Transverse colon (tissue), 4 donors: ENCODE measurements around the gene NOTCH2NLA. TPM values are rescaled to one million over a fixed set of nuclear protein-coding genes. Genes with fewer than 3 reads are reported as not detected.
"Not testable (repeated sequence)": the region's sequence is repeated elsewhere in the genome, so short reads cannot be mapped to it uniquely, and the experiment has no call there.

Experiments
- DNase-seq: peaks from one replicate; pipeline ENCODE4 v3.0.0-alpha.2; 2019
- H3K27ac ChIP-seq, 4 donors: fragments of 200-600 bp; sonication (generic); 2 replicates each; pipeline ENCODE4 v1.5.1; 2016 to 2018; ENCODE audit warnings: inconsistent platforms in 4 of 4
- H3K27me3 ChIP-seq: fragments of 200-600 bp; sonication (generic); 2 replicates; pipeline ENCODE4 v1.5.1; 2017; ENCODE audit warnings: inconsistent platforms
- H3K36me3 ChIP-seq, 4 donors: fragments of 200-600 bp; sonication (generic); 2 replicates each; pipeline ENCODE4 v1.5.1; 2017 to 2019; ENCODE audit warnings: inconsistent platforms in 4 of 4
- H3K4me1 ChIP-seq, 4 donors: fragments of 200-600 bp; sonication (generic); 2 replicates each; pipeline ENCODE4 v1.5.1; 2017 to 2020; ENCODE audit warnings: inconsistent platforms in 4 of 4
- H3K4me3 ChIP-seq, 4 donors: fragments of 200-600 bp; sonication (generic); 1 replicate in 1 of 4; 2 replicates in 3 of 4; pipeline versions ENCODE4 v1.5.1 to v1.6.1; 2017 to 2019; ENCODE audit warnings: inconsistent platforms in 4 of 4
- H3K9me3 ChIP-seq, 2 donors: fragments of 200-600 bp; sonication (generic); 2 replicates each; pipeline ENCODE4 v1.5.1; 2017 to 2019; ENCODE audit warnings: inconsistent platforms in 2 of 2
- CTCF ChIP-seq, 5 experiments: fragments of 200-600 bp in 3 of 5; fragments of 450-650 bp in 2 of 5; sonication (generic) in 3 of 5; IDR thresholded peaks; 1 replicate in 2 of 5; 2 replicates in 3 of 5; pipeline ENCODE4 v1.5.1; 2016 to 2017; ENCODE audit warnings: antibody characterized with exemption in 5 of 5, inconsistent platforms in 3 of 5, mild to moderate bottlenecking in 2 of 5, moderate library complexity in 1 of 5
- WGBS, 2 donors: methylation state at CpG; one replicate each; pipeline ENCODE4 v1.1.5; 2018; ENCODE audit warnings: low coverage in 1 of 2; 5-methylcytosine and 5-hydroxymethylcytosine counted together
- in situ Hi-C, 4 donors: fragments of 200-750 bp; cut with MboI; loops; one replicate each; pipeline versions ENCODE4 v1.15.0 to v1.15.1; 2017; ENCODE audit warnings: low sequenced_read_pairs in 3 of 4, low pct_ligation_motif_present in 1 of 4, low pct_unique_long_range_greater_than_20kb in 1 of 4
- intact Hi-C: fragments of 100-400 bp; cut with DNase I; formaldehyde crosslinking; loops from one replicate; pipeline ENCODE4 v1.15.1; 2023; ENCODE audit warnings: low total_unique reads
- total RNA-seq, 4 donors: library from RNA; depleted of rRNA; stranded (reverse); fragments of >200 nt; gene quantifications; one replicate each; pipeline ENCODE4 v1.1.0, GENCODE V29; 2016

NOTCH2NLA gene
- total RNA-seq, 4 donors from 2014 or later, result 18.3 to 158 (median 41.6) TPM

GRCh38 chr1:146167740-146168139, 61.1 kb downstream of the NOTCH2NLA start:
- intact Hi-C loops, in situ Hi-C loops, H3K27ac ChIP-seq, H3K9me3 ChIP-seq, H3K4me3 ChIP-seq, H3K27me3 ChIP-seq, H3K4me1 ChIP-seq, H3K36me3 ChIP-seq, DNase-seq: not testable (repeated sequence)
- no CpG with 5 or more reads among the region's 1 CpG for WGBS, 2 donors

- intact Hi-C loops, in situ Hi-C loops, H3K4me1 ChIP-seq, H3K4me3 ChIP-seq, H3K27me3 ChIP-seq, H3K9me3 ChIP-seq, H3K36me3 ChIP-seq, H3K27ac ChIP-seq, DNase-seq: not testable (repeated sequence)
- WGBS, 2 donors, result no CpG with 5 or more reads among the region's 1 CpG
Observed at GRCh38 chr1:146167273-146167672, 61.5 kb downstream of the NOTCH2NLA start.

GRCh38 chr1:146144465-146144864, 84.4 kb downstream of the NOTCH2NLA start, which contains the start of gene NBPF10:
NBPF10 (minus strand) TSS chr1:146144804; CDS start chr1:146144769, 35 bp downstream.
- WGBS, 2 donors, result no CpG with 5 or more reads among the region's 7 CpGs
- intact Hi-C loops, H3K27ac ChIP-seq, in situ Hi-C loops, H3K27me3 ChIP-seq, H3K36me3 ChIP-seq, H3K9me3 ChIP-seq, H3K4me3 ChIP-seq, DNase-seq, H3K4me1 ChIP-seq: not testable (repeated sequence)
- TF ChIP-seq CTCF (IDR thresholded peaks at IDR 0.05), result peak in 1 of 5 experiments; percentile 22

Other genes with a start within 250 kb of the NOTCH2NLA start
- gene TXNIP, start 232.4 kb downstream of the NOTCH2NLA start, total RNA-seq, result 1,000 to 10,000 TPM in 2 of 4 donors, 100 to 1,000 TPM in 2; 296 to 2,602 (median 982) TPM
- under 1 TPM in 1 of 4 donors, not detected in 3; 0.27 TPM for gene HJV, start 207.3 kb downstream of the NOTCH2NLA start, total RNA-seq
- gene NBPF10, start 84.2 kb downstream of the NOTCH2NLA start, total RNA-seq, result 1 to 10 TPM; 1.9 to 7.2 (median 2.3) TPM